Activated B cell treated with CpG ODN at 0.5 μM for 24 hours (primary cell): ENCODE results near the gene WAS. TPM values are rescaled to one million over a fixed set of nuclear protein-coding genes. Genes with fewer than 3 reads are reported as not detected.

ENCODE experiments used
- ATAC-seq: fragments of 200-7000 bp; cut with Tn5 transposase; one replicate; pipeline ENCODE4 v1.10.0; 2021; ENCODE audit warnings: low read depth, mild to moderate bottlenecking, moderate library complexity
- CTCF ChIA-PET: fragments of 350-600 bp; sonication (Branson Sonifier 250); formaldehyde crosslinking; loops from one replicate; lab custom pipeline; 2021; ENCODE audit warnings: antibody characterized with exemption; lab: Charles Lee
- POLR2A ChIA-PET: fragments of 350-600 bp; sonication (Branson Sonifier 250); formaldehyde crosslinking; loops from one replicate; lab custom pipeline; 2021; ENCODE audit warnings: antibody characterized with exemption; lab: Charles Lee
- DNase-seq: peaks from one replicate; pipeline ENCODE4 v3.0.0; 2022
- H3K27ac Mint-ChIP-seq: one replicate; pipeline ENCODE4 v1.8.0; 2020; ENCODE audit warnings: mixed read lengths
- H3K27me3 Mint-ChIP-seq: one replicate; pipeline ENCODE4 v1.8.0; 2021; ENCODE audit warnings: mixed read lengths
- H3K36me3 Mint-ChIP-seq: one replicate; pipeline ENCODE4 v1.8.0; 2021; ENCODE audit warnings: low read depth, mixed read lengths
- H3K4me1 Mint-ChIP-seq: one replicate; pipeline ENCODE4 v1.8.0; 2021; ENCODE audit warnings: mixed read lengths
- H3K4me3 Mint-ChIP-seq: one replicate; pipeline ENCODE4 v1.8.0; 2020; ENCODE audit warnings: mild to moderate bottlenecking, mixed read lengths
- H3K9me3 Mint-ChIP-seq: one replicate; pipeline ENCODE4 v1.8.0; 2020; ENCODE audit warnings: mixed read lengths
- CTCF ChIP-seq: fragments of 200-600 bp; IDR thresholded peaks from one replicate; pipeline ENCODE4 v1.8.0; 2022; ENCODE audit warnings: antibody characterized with exemption, mild to moderate bottlenecking
- intact Hi-C: fragments of 100-400 bp; cut with micrococcal nuclease; formaldehyde crosslinking; loops from one replicate; pipeline ENCODE4 v1.15.1; 2024
- total RNA-seq: library from RNA; stranded (reverse); gene quantifications from 2 replicates; pipeline ENCODE4 v1.2.3, GENCODE V29; 2022

WAS gene
- total RNA-seq, 1 donor from 2014 or later: 102 TPM

- Mint-ChIP-seq H3K4me1 (peaks cover 8% of the 10 kb centered on the region), H3K36me3 (peaks cover 49% of the 10 kb centered on the region), H3K4me3 (no peak overlapping the region), H3K9me3 (no peaks in the 10 kb centered on the region), H3K27me3 (no peaks in the 10 kb centered on the region), H3K27ac (no peak overlapping the region)
- intact Hi-C loops: no loop called here
- CTCF ChIA-PET: no interaction called here
- POLR2A ChIA-PET: no interaction called here
- no peak for DNase-seq
- ATAC-seq: no peak
- TF ChIP-seq CTCF: no peak
These were observed 18.4 kb downstream of the WAS start for GRCh38 chrX:48702032-48702431.

DNA sequence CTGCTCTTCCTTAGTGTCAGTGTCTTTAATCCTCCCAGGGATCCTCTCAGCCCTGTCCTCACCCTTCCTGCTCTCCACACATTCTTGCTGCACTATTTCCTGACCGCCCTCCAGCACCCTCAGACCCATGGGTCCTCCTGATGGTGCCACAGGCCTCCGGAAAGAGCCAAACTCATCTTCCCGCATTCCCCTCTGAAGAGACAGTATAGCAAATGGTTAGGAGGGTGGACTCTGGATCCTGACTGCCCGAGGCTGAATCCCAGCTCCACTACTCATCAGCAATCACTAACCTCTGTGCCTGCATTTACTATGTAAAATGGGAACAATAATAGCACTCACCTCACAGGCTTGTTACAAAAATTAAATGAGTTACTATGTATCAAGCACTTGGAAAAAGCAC lies 19.1 kb downstream of the WAS start:
- Mint-ChIP-seq H3K36me3 (peaks cover 53% of the 10 kb centered on the region), H3K4me1 (peaks cover 3% of the 10 kb centered on the region), H3K9me3 (no peaks in the 10 kb centered on the region), H3K27ac (no peak overlapping the region), H3K27me3 (no peaks in the 10 kb centered on the region), H3K4me3 (no peak overlapping the region)
- no peak for TF ChIP-seq CTCF
- intact Hi-C loops: no loop called here
- ChIA-PET CTCF (no interaction called here), POLR2A (no interaction called here)
- ATAC-seq (no peak), DNase-seq (no peak)

- TF ChIP-seq CTCF: no peak
- Mint-ChIP-seq H3K36me3 (peaks cover 53% of the 10 kb centered on the region), H3K27ac (no peak overlapping the region), H3K9me3 (no peaks in the 10 kb centered on the region), H3K27me3 (no peaks in the 10 kb centered on the region), H3K4me3 (no peak overlapping the region), H3K4me1 (peaks cover 6% of the 10 kb centered on the region)
- ATAC-seq (no peak), DNase-seq (no peak)
- ChIA-PET CTCF (no interaction called here), POLR2A (no interaction called here)
- intact Hi-C loops: no loop called here
These were observed 19.6 kb downstream of the WAS start for GRCh38 chrX:48703228-48703627.

DNA sequence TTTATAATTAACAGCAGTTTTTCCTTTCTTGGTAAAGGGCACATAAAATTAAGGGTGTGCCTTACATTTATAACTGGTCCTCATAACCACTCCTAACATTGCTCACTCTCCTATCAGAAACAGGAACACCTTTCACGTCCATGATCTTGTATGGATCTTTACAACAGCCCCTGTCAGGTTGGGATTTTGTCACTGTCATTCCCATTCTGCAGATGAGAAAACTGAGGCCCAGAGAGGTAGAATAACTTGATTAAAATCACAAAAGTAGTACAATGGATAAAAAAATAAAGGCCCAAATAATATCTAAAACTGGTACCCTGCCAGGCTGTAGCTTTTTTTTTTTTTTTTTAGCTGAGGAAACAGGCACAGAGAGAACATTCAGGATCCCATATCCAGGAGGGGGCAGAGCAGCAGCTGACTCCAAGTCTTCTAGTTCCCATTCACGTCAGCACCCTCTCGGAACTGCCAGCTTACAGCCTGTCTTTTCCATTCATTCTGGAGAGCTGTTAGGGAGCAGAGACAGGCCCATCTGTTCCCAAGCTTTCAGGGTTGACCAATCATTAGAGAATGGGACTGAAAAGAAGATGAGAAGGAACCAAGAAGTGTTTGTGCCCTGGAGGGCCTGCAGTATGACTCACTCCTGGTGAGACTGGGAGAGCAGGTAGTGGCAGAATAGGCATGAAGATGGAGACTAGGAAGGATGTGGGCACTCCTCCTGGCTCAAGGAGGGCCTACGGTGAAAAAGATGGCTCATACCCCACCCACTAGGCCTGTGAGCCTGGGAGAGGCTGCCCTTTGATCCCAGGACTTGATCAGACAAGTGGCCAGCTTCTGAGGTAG lies 20.3 kb downstream of the WAS start:
- ChIA-PET CTCF (no interaction called here), POLR2A (interaction anchor here (0.6 kb wide), 1 partner anchor 126 kb away, joined by 5 read pairs; no protein-coding TSS in a partner anchor)
- H3K27ac Mint-ChIP-seq: no peak overlapping the region
- no peaks in the 10 kb centered on the region for H3K9me3 Mint-ChIP-seq
- H3K36me3 Mint-ChIP-seq: peaks cover 54% of the 10 kb centered on the region
- ATAC-seq: no peak
- DNase-seq: no peak
- H3K4me1 Mint-ChIP-seq: peaks cover 11% of the 10 kb centered on the region
- TF ChIP-seq CTCF: no peak
- H3K4me3 Mint-ChIP-seq: no peak overlapping the region
- H3K27me3 Mint-ChIP-seq: no peaks in the 10 kb centered on the region
- intact Hi-C loops: no loop called here

- DNase-seq: no peak
- no peaks in the 10 kb centered on the region for H3K9me3 Mint-ChIP-seq
- ATAC-seq: no peak
- no peak overlapping the region for H3K4me3 Mint-ChIP-seq
- peaks cover 42% of the 10 kb centered on the region for H3K36me3 Mint-ChIP-seq
- TF ChIP-seq CTCF: no peak
- no peaks in the 10 kb centered on the region for H3K27me3 Mint-ChIP-seq
- intact Hi-C loops: no loop called here
- H3K27ac Mint-ChIP-seq: no peak overlapping the region
- peaks cover 11% of the 10 kb centered on the region for H3K4me1 Mint-ChIP-seq
- CTCF ChIA-PET: no interaction called here
- POLR2A ChIA-PET: no interaction called here
These were observed 22.3 kb downstream of the WAS start for GRCh38 chrX:48705871-48706270.
